ENCODE data around the gene CDC73. TPM values are rescaled to one million over a fixed set of nuclear protein-coding genes. Genes with fewer than 3 reads are reported as not detected.
"Not testable (repeated sequence)": the region's sequence is repeated elsewhere in the genome, so short reads cannot be mapped to it uniquely, and the experiment has no call there.

CDC73 gene
- total RNA-seq, 1 experiment from 2014 or later = 10.0 TPM

GRCh38 chr1:193265716-193266115 is 143.9 kb downstream of the CDC73 start:
- Histone ChIP-seq H3K27me3 (ENCODE audit: low read length) (no peaks in the 10 kb centered on the region), H3K27ac (ENCODE audit: low read length) (no peak overlapping the region), H3K79me2 (ENCODE audit: low read length) (no peaks in the 10 kb centered on the region), H4K20me1 (ENCODE audit: low read length) (no peaks in the 10 kb centered on the region), H3K36me3 (ENCODE audit: low read depth, low read length) (peaks cover 2% of the 10 kb centered on the region; the same call in 1 of the 2 replicates), H3F3A (ENCODE audit: low read length, unreplicated experiment) (no peaks in the 10 kb centered on the region), H3K9me3 (ENCODE audit: low read length) (no peaks in the 10 kb centered on the region), H3K4me2 (ENCODE audit: low read length) (no peak overlapping the region), H3K4me1 (ENCODE audit: insufficient read depth, low read length) (no peaks in the 10 kb centered on the region), H3K9ac (ENCODE audit: low read length) (no peak overlapping the region), H2AFZ (ENCODE audit: low read length) (no peak overlapping the region), H3K4me3 (ENCODE audit: low read length) (no peak overlapping the region), H3K9me2 (replicated peaks; ENCODE audit: low read length) (no peaks in the 10 kb centered on the region)
- no peak for DNase-seq
- ATAC-seq = no peak
- CTCF ChIA-PET = no interaction called here
- POLR2A ChIA-PET (ENCODE audit: unreplicated experiment) = no interaction called here
- no TSS peak for BruUV-seq (replicated peaks)
- TF ChIP-seq, protein P1, sequence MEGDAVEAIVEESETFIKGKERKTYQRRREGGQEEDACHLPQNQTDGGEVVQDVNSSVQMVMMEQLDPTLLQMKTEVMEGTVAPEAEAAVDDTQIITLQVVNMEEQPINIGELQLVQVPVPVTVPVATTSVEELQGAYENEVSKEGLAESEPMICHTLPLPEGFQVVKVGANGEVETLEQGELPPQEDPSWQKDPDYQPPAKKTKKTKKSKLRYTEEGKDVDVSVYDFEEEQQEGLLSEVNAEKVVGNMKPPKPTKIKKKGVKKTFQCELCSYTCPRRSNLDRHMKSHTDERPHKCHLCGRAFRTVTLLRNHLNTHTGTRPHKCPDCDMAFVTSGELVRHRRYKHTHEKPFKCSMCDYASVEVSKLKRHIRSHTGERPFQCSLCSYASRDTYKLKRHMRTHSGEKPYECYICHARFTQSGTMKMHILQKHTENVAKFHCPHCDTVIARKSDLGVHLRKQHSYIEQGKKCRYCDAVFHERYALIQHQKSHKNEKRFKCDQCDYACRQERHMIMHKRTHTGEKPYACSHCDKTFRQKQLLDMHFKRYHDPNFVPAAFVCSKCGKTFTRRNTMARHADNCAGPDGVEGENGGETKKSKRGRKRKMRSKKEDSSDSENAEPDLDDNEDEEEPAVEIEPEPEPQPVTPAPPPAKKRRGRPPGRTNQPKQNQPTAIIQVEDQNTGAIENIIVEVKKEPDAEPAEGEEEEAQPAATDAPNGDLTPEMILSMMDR (conservative IDR thresholded peaks at IDR 0.05; ENCODE audit: low read depth, low read length) = no peak
- intact Hi-C loops (cut with micrococcal nuclease) = no loop called here

- ATAC-seq; H3K4me3 ChIP-seq (ENCODE audit: low read length); intact Hi-C loops (cut with micrococcal nuclease); BruUV-seq (replicated peaks); H3K9me2 ChIP-seq (replicated peaks; ENCODE audit: low read length); H3K9me3 ChIP-seq (ENCODE audit: low read length); H3K27ac ChIP-seq (ENCODE audit: low read length); H3K4me1 ChIP-seq (ENCODE audit: insufficient read depth, low read length); H3K79me2 ChIP-seq (ENCODE audit: low read length); H2AFZ ChIP-seq (ENCODE audit: low read length); DNase-seq; H3K36me3 ChIP-seq (ENCODE audit: low read depth, low read length); H3K9ac ChIP-seq (ENCODE audit: low read length); H3K27me3 ChIP-seq (ENCODE audit: low read length); H4K20me1 ChIP-seq (ENCODE audit: low read length); H3K4me2 ChIP-seq (ENCODE audit: low read length); POLR2A ChIA-PET (ENCODE audit: unreplicated experiment); H3F3A ChIP-seq (ENCODE audit: low read length, unreplicated experiment); CTCF ChIA-PET: not testable (repeated sequence)
Measured at GRCh38 chr1:193266794-193267193, 145.0 kb downstream of the CDC73 start.

- CTCF ChIA-PET = no interaction called here
Measured at GRCh38 chr1:193270996-193271395, 149.2 kb downstream of the CDC73 start.

More at GRCh38 chr1:193270996-193271395, 149.2 kb downstream of the CDC73 start:
- Histone ChIP-seq H2AFZ (ENCODE audit: low read length) (no peak overlapping the region), H3K4me3 (ENCODE audit: low read length) (no peak overlapping the region), H3K9me3 (ENCODE audit: low read length) (no peaks in the 10 kb centered on the region), H3K36me3 (ENCODE audit: low read depth, low read length) (no peaks in the 10 kb centered on the region), H3K27me3 (ENCODE audit: low read length) (no peaks in the 10 kb centered on the region), H3F3A (ENCODE audit: low read length, unreplicated experiment) (no peaks in the 10 kb centered on the region), H3K27ac (ENCODE audit: low read length) (no peak overlapping the region), H3K4me2 (ENCODE audit: low read length) (no peak overlapping the region), H4K20me1 (ENCODE audit: low read length) (no peaks in the 10 kb centered on the region), H3K9ac (ENCODE audit: low read length) (no peak overlapping the region), H3K9me2 (replicated peaks; ENCODE audit: low read length) (no peaks in the 10 kb centered on the region), H3K4me1 (ENCODE audit: insufficient read depth, low read length) (no peaks in the 10 kb centered on the region), H3K79me2 (ENCODE audit: low read length) (no peaks in the 10 kb centered on the region)
- intact Hi-C loops (cut with micrococcal nuclease) = no loop called here
- no TSS peak for BruUV-seq (replicated peaks)
- no peak for DNase-seq
- POLR2A ChIA-PET (ENCODE audit: unreplicated experiment) = no interaction called here
- ATAC-seq = no peak
- TF ChIP-seq, protein P1 (conservative IDR thresholded peaks at IDR 0.05; ENCODE audit: low read depth, low read length) = no peak
- TF ChIP-seq EZH2phosphoT487 (IDR thresholded peaks at IDR 0.05; ENCODE audit: borderline replicate concordance, low read length) = no peak
- TF ChIP-seq EZH2 (IDR thresholded peaks at IDR 0.05; ENCODE audit: low read length, unreplicated experiment) = no peak

Data from PC-3 (cell line).